IMR-90 (cell line): ENCODE results near the gene PLAA. TPM values are rescaled to one million over a fixed set of nuclear protein-coding genes. Genes with fewer than 3 reads are reported as not detected.

Experiments
- ATAC-seq: fragments of 200-7000 bp; cut with Tn5 transposase; 2 replicates; pipeline ENCODE4 v1.9.1; 2020; ENCODE audit warnings: low read depth, mild to moderate bottlenecking, moderate library complexity
- BruUV-seq: library from RNA; stranded (reverse); fragments of 400-500 nt; replicated peaks from 2 replicates; lab custom pipeline; 2021; lab: Mats Ljungman, UMichigan
- CTCF ChIA-PET: fragments of 300-600 bp; formaldehyde crosslinking; extraction: SDS; loops from one replicate; lab custom pipeline; 2021; ENCODE audit warnings: antibody characterized with exemption; lab: Yijun Ruan, JAX
- POLR2A ChIA-PET: fragments of 300-600 bp; sonication (Branson Sonifier 250); formaldehyde crosslinking; loops from one replicate; lab custom pipeline; 2022; ENCODE audit warnings: antibody characterized with exemption; ENCODE audit not compliant: unreplicated experiment; lab: Charles Lee
- DNase-seq: peaks from one replicate; pipeline ENCODE4 v3.0.0; 2013
- H2AFZ ChIP-seq: replicated peaks from 2 replicates; pipeline ENCODE3; 2013; ENCODE audit warnings: low read length, mild to moderate bottlenecking; ENCODE audit not compliant: poor library complexity
- H2AK5ac ChIP-seq: 2 replicates; pipeline ENCODE4 v1.6.1; 2013; ENCODE audit warnings: low read depth, low read length, inconsistent platforms
- H2AK9ac ChIP-seq: replicated peaks from 2 replicates; pipeline ENCODE3; 2013; ENCODE audit warnings: mild to moderate bottlenecking, low read depth, low read length, moderate library complexity; ENCODE audit not compliant: poor library complexity
- H2BK120ac ChIP-seq: 2 replicates; pipeline ENCODE4 v1.6.1; 2013; ENCODE audit warnings: low read depth, low read length, inconsistent platforms
- H2BK15ac ChIP-seq: 3 replicates; pipeline ENCODE4 v1.6.1; 2013; ENCODE audit warnings: low read depth, low read length, inconsistent platforms
- H2BK20ac ChIP-seq: 2 replicates; pipeline ENCODE4 v1.6.1; 2013; ENCODE audit warnings: low read depth, mild to moderate bottlenecking, inconsistent platforms, low read length, moderate library complexity
- H2BK5ac ChIP-seq: 2 replicates; pipeline ENCODE4 v1.6.1; 2013; ENCODE audit warnings: mild to moderate bottlenecking, low read depth, low read length, inconsistent platforms; ENCODE audit not compliant: poor library complexity, severe bottlenecking
- H3K14ac ChIP-seq: replicated peaks from 2 replicates; pipeline ENCODE4 v1.6.1; 2013; ENCODE audit warnings: low read depth, low read length, inconsistent platforms
- H3K18ac ChIP-seq: 2 replicates; pipeline ENCODE4 v1.6.1; 2013; ENCODE audit warnings: low read depth, low read length, control low read depth
- H3K23ac ChIP-seq: 2 replicates; pipeline ENCODE4 v1.6.1; 2013; ENCODE audit warnings: low read depth, low read length, inconsistent platforms
- H3K27ac ChIP-seq: 2 replicates; pipeline ENCODE4 v1.5.1; 2013; ENCODE audit warnings: mild to moderate bottlenecking, control low read depth, low read length; ENCODE audit not compliant: insufficient read depth
- H3K27me3 ChIP-seq: 2 replicates; pipeline ENCODE4 v1.6.1; 2013; ENCODE audit warnings: low read length; ENCODE audit not compliant: control insufficient read depth, insufficient read depth
- H3K36me3 ChIP-seq: 2 replicates; pipeline ENCODE4 v1.6.1; 2013; ENCODE audit warnings: low read length, mixed read lengths; ENCODE audit not compliant: control insufficient read depth, insufficient read depth
- H3K4ac ChIP-seq: 2 replicates; pipeline ENCODE4 v1.6.1; 2013; ENCODE audit warnings: low read depth, low read length, inconsistent platforms
- H3K4me1 ChIP-seq: 2 replicates; pipeline ENCODE4 v1.6.1; 2013; ENCODE audit warnings: low read length, mixed read lengths; ENCODE audit not compliant: control insufficient read depth, insufficient read depth
- H3K4me2 ChIP-seq: 2 replicates; pipeline ENCODE4 v1.6.1; 2013; ENCODE audit warnings: low read depth, mild to moderate bottlenecking, control low read depth, low read length, moderate library complexity
- H3K4me3 ChIP-seq: 2 replicates; pipeline ENCODE4 v1.5.1; 2013; ENCODE audit warnings: low read depth, mild to moderate bottlenecking, control low read depth, low read length, moderate library complexity; ENCODE audit not compliant: insufficient read depth
- H3K56ac ChIP-seq: 2 replicates; pipeline ENCODE4 v1.6.1; 2013; ENCODE audit warnings: low read length, inconsistent platforms; ENCODE audit not compliant: insufficient read depth; ENCODE audit errors: extremely low read depth
- H3K79me1 ChIP-seq, 2 experiments: 2 replicates each; pipeline ENCODE4 v1.6.1; 2013; ENCODE audit warnings: low read length in 2 of 2, inconsistent platforms in 1 of 2, low read depth in 1 of 2
- H3K9ac ChIP-seq: 2 replicates; pipeline ENCODE4 v1.6.1; 2013; ENCODE audit warnings: low read depth, low read length, control low read depth
- H3K9me1 ChIP-seq: 2 replicates; pipeline ENCODE4 v1.6.1; 2013; ENCODE audit warnings: low read length, inconsistent platforms; ENCODE audit not compliant: insufficient read depth
- H3K9me3 ChIP-seq: 2 replicates; pipeline ENCODE4 v1.6.1; 2013; ENCODE audit warnings: low read length; ENCODE audit not compliant: control insufficient read depth, insufficient read depth
- H4K20me1 ChIP-seq: 2 replicates; pipeline ENCODE4 v1.6.1; 2013; ENCODE audit warnings: low read length, inconsistent platforms; ENCODE audit not compliant: insufficient read depth
- H4K5ac ChIP-seq: 2 replicates; pipeline ENCODE4 v1.6.1; 2013; ENCODE audit warnings: mild to moderate bottlenecking, low read depth, low read length, control low read depth
- H4K8ac ChIP-seq, 2 experiments: 2 replicates each; pipeline ENCODE4 v1.6.1; 2013; ENCODE audit warnings: low read depth in 2 of 2, low read length in 2 of 2, control low read depth in 1 of 2, inconsistent platforms in 1 of 2
- H4K91ac ChIP-seq: 2 replicates; pipeline ENCODE4 v1.6.1; 2013; ENCODE audit warnings: low read depth, low read length, inconsistent platforms; ENCODE audit not compliant: insufficient read depth
- MAZ ChIP-seq: IDR thresholded peaks from 2 replicates; pipeline ENCODE4 v1.6.1; 2012; ENCODE audit warnings: low read depth, mild to moderate bottlenecking, low read length, improper control_type of control experiment, moderate library complexity, borderline replicate concordance
- USF2 ChIP-seq: fragments of 150-350 bp; IDR thresholded peaks from 2 replicates; pipeline ENCODE4 v1.6.1; 2017; ENCODE audit warnings: mild to moderate bottlenecking, antibody characterized with exemption, low read length, low read depth
- WGBS, 2 experiments: methylation state at CpG; one replicate each; pipeline versions ENCODE4 v1.1.5 to v1.1.7; 2013; ENCODE audit warnings: missing lambda C conversion rate in 2 of 2; ENCODE audit not compliant: insufficient read length in 1 of 2; ENCODE audit errors: extremely low coverage in 2 of 2; 5-methylcytosine and 5-hydroxymethylcytosine counted together
- dilution Hi-C: fragments of 300-500 bp; cut with HindIII; formaldehyde crosslinking; loops from one replicate; pipeline ENCODE4 v1.14.3; 2018; ENCODE audit warnings: low sequenced_read_pairs; ENCODE audit not compliant: unreplicated experiment
- in situ Hi-C: fragments of 300-500 bp; cut with MboI; formaldehyde crosslinking; loops from 3 replicates; pipeline ENCODE4 v1.14.3; 2019; ENCODE audit warnings: low sequenced_read_pairs, inconsistent platforms, mixed read lengths
- intact Hi-C: fragments of 100-400 bp; cut with micrococcal nuclease; formaldehyde crosslinking; loops from 2 replicates; pipeline ENCODE4 v1.10.0; 2022
- polyA plus RNA-seq, 3 experiments: library from polyadenylated mRNA; depleted of rRNA; stranded (reverse); fragments of >200 nt; gene quantifications; 2 replicates each; pipeline ENCODE4 v1.2.3, GENCODE V29; 2012; ENCODE audit warnings: low replicate concordance in 1 of 3
- total RNA-seq: library from RNA; depleted of rRNA; stranded (reverse); fragments of >200 nt; gene quantifications from 2 replicates; pipeline ENCODE4 v1.2.3, GENCODE V29; 2012

The PLAA gene
- total and polyA plus RNA-seq, 2 of the 4 experiments (the other 2 are of a cell fraction): 18.2 to 24.4 TPM

- no peak overlapping the region for H3K27ac ChIP-seq
- dilution Hi-C loops: no loop called here
Observed at GRCh38 chr9:26904070-26904469, 43.0 kb downstream of the PLAA start.

More at GRCh38 chr9:26904070-26904469, 43.0 kb downstream of the PLAA start:
- no peak overlapping the region for H4K91ac ChIP-seq
- H3K36me3 ChIP-seq: peaks cover 17% of the 10 kb centered on the region
- H2AK9ac ChIP-seq: no peak overlapping the region
- TF ChIP-seq MAZ (no peak), USF2 (no peak)
- no peak overlapping the region for H3K4me2 ChIP-seq
- H3K4me1 ChIP-seq: no peaks in the 10 kb centered on the region
- no peak overlapping the region for H3K23ac ChIP-seq
- no TSS peak for BruUV-seq
- no peak overlapping the region for H3K4ac ChIP-seq
- no peak overlapping the region for H3K56ac ChIP-seq
- no peaks in the 10 kb centered on the region for H3K27me3 ChIP-seq
- H3K18ac ChIP-seq: no peak overlapping the region
- H2BK20ac ChIP-seq: no peak overlapping the region
- H3K4me3 ChIP-seq: no peak overlapping the region
- H4K20me1 ChIP-seq: no peaks in the 10 kb centered on the region
- no peak overlapping the region for H4K5ac ChIP-seq
- in situ Hi-C loops: no loop called here
- no peaks in the 10 kb centered on the region for H3K9me3 ChIP-seq
- H3K79me1 ChIP-seq: no peaks in the 10 kb centered on the region; a peak in 1 of 4 replicates
- no peak overlapping the region for H2BK15ac ChIP-seq
- H2AFZ ChIP-seq: no peak overlapping the region
- ChIA-PET POLR2A (no interaction called here), CTCF (no interaction called here)
- H3K9ac ChIP-seq: no peak overlapping the region
- DNase-seq (no peak), ATAC-seq (no peak)
- no peak overlapping the region for H4K8ac ChIP-seq
- no peak overlapping the region for H2BK120ac ChIP-seq
- no peak overlapping the region for H3K14ac ChIP-seq
- H3K9me1 ChIP-seq: no peaks in the 10 kb centered on the region
- intact Hi-C loops: no loop called here
- no peak overlapping the region for H2AK5ac ChIP-seq
- WGBS, 2 experiments: no CpG with 5 or more reads among the region's 3 CpGs
- H2BK5ac ChIP-seq: no peak overlapping the region
